Left ventricle myocardium inferior (tissue), 1 donor: Measurements from ENCODE around the gene BAG1. TPM values are rescaled to one million over a fixed set of nuclear protein-coding genes. Genes with fewer than 3 reads are reported as not detected.
A peak's percentile ranks its signal among the peaks of the same experiment; 100 is the strongest.

Experiments used
- DNase-seq: peaks from one replicate; pipeline ENCODE4 v3.0.0-alpha.2; 2020
- H3K27ac ChIP-seq: fragments of 200-600 bp; replicated peaks from 2 replicates; pipeline ENCODE4 v1.8.0; 2021
- H3K27me3 ChIP-seq: fragments of 200-600 bp; 2 replicates; pipeline ENCODE4 v1.8.0; 2021; ENCODE audit warnings: low read depth
- H3K36me3 ChIP-seq: fragments of 200-600 bp; 2 replicates; pipeline ENCODE4 v1.8.0; 2021
- H3K4me1 ChIP-seq: fragments of 200-600 bp; 2 replicates; pipeline ENCODE4 v1.8.0; 2021
- H3K4me3 ChIP-seq: fragments of 200-600 bp; 2 replicates; pipeline ENCODE4 v1.8.0; 2021; ENCODE audit warnings: mild to moderate bottlenecking, moderate library complexity
- H3K9me3 ChIP-seq: fragments of 200-600 bp; replicated peaks from 2 replicates; pipeline ENCODE4 v1.8.0; 2021
- CTCF ChIP-seq: fragments of 200-600 bp; IDR thresholded peaks from 2 replicates; pipeline ENCODE4 v1.8.0; 2021; ENCODE audit warnings: antibody characterized with exemption, mild to moderate bottlenecking, borderline replicate concordance
- intact Hi-C: fragments of 100-400 bp; cut with micrococcal nuclease; formaldehyde crosslinking; loops from one replicate; pipeline ENCODE4 v1.11.0; 2022
- total RNA-seq: library from RNA; stranded (reverse); fragmentation: NEBNext Ultra II Directional; extraction: Animal tissue kit (Norgen Biotek cat#: 25700); gene quantifications from one replicate; pipeline ENCODE4 v1.2.1, GENCODE V29; 2021
- donor health status: DM: no; HTN: yes; CAD: no; lungs with severe emphysema.

The BAG1 gene
- total RNA-seq, 1 donor from 2014 or later, result 138 TPM

GRCh38 chr9:33245341-33245740, 19.2 kb downstream of the BAG1 start:
- H3K4me3 ChIP-seq, result no peak overlapping the region
- TF ChIP-seq CTCF, result no peak
- no peaks in the 10 kb centered on the region for H3K9me3 ChIP-seq
- H3K27me3 ChIP-seq, result no peaks in the 10 kb centered on the region
- DNase-seq, result no peak
- intact Hi-C loops, result no loop called here
- H3K4me1 ChIP-seq, result peaks cover 2% of the 10 kb centered on the region
- H3K27ac ChIP-seq, result no peak overlapping the region
- peaks cover 17% of the 10 kb centered on the region for H3K36me3 ChIP-seq

GRCh38 chr9:33244137-33244784, 20.2 kb downstream of the BAG1 start:
- DNase-seq, result no peak
- H3K27ac ChIP-seq, result no peak overlapping the region
- H3K9me3 ChIP-seq, result no peaks in the 10 kb centered on the region
- no peak for TF ChIP-seq CTCF
- H3K4me3 ChIP-seq, result no peak overlapping the region
- peaks cover 10% of the 10 kb centered on the region for H3K36me3 ChIP-seq
- H3K4me1 ChIP-seq, result peaks cover 13% of the 10 kb centered on the region
- H3K27me3 ChIP-seq, result no peaks in the 10 kb centered on the region
- intact Hi-C loops, result no loop called here

- Histone ChIP-seq H3K9me3 (no peaks in the 10 kb centered on the region), H3K4me1 (peaks cover 14% of the 10 kb centered on the region), H3K4me3 (no peak overlapping the region), H3K36me3 (no peaks in the 10 kb centered on the region), H3K27ac (no peak overlapping the region), H3K27me3 (no peaks in the 10 kb centered on the region)
- intact Hi-C loops, result no loop called here
- DNase-seq, result no peak
- TF ChIP-seq CTCF, result no peak
Observed at GRCh38 chr9:33242609-33243134, 21.8 kb downstream of the BAG1 start.

GRCh38 chr9:33241298-33241697, 23.2 kb downstream of the BAG1 start:
- Histone ChIP-seq H3K27ac (no peak overlapping the region), H3K36me3 (no peaks in the 10 kb centered on the region), H3K27me3 (no peaks in the 10 kb centered on the region), H3K9me3 (no peaks in the 10 kb centered on the region), H3K4me3 (no peak overlapping the region), H3K4me1 (peaks cover 14% of the 10 kb centered on the region)
- no peak for DNase-seq
- intact Hi-C loops, result no loop called here
- no peak for TF ChIP-seq CTCF

- Histone ChIP-seq H3K27ac (no peak within 1 kb of the TSS), H3K4me3 (no peak within 1 kb of the TSS), H3K4me1 (peaks cover 14% of the 10 kb centered on the region), H3K36me3 (no peaks in the 10 kb centered on the region), H3K27me3 (no peaks in the 10 kb centered on the region), H3K9me3 (no peaks in the 10 kb centered on the region)
- intact Hi-C loops, result no loop called here
- DNase-seq, result peak; percentile 25
- TF ChIP-seq CTCF, result no peak
Observed at GRCh38 chr9:33239921-33240320, 24.6 kb downstream of the BAG1 start, which contains the start of gene SPINK4. SPINK4 (plus strand) TSS chr9:33240167; CDS start chr9:33240209, 42 bp downstream.
